SK-N-SH treated with all-trans-retinoic acid at 6 μM for 48 hours (cell line): ENCODE results near the gene RITA1.
"Not testable (repeated sequence)": the region's sequence is repeated elsewhere in the genome, so short reads cannot be mapped to it uniquely, and the experiment has no call there.

ENCODE experiments used
- ATAC-seq: fragments of 200-7000 bp; cut with Tn5 transposase; 3 replicates; pipeline ENCODE4 v1.9.1; 2020; ENCODE audit warnings: mild to moderate bottlenecking, moderate library complexity
- BACH2 ChIP-seq: fragments of 250-450 bp; sonication (Bioruptor Pico); IDR thresholded peaks from 2 replicates; pipeline ENCODE4 v1.9.0; 2021; ENCODE audit warnings: mild to moderate bottlenecking, borderline replicate concordance
- CREB5 ChIP-seq: fragments of 250-450 bp; sonication (Bioruptor Pico); IDR thresholded peaks from 2 replicates; pipeline ENCODE4 v1.5.1; 2020; ENCODE audit warnings: low read depth, mild to moderate bottlenecking, moderate library complexity
- CSDC2 ChIP-seq: fragments of 250-450 bp; sonication (Bioruptor Pico); IDR thresholded peaks from 2 replicates; pipeline ENCODE4 v1.5.0; 2020; ENCODE audit warnings: mild to moderate bottlenecking, moderate library complexity
- ESRRG ChIP-seq: fragments of 250-450 bp; sonication (Bioruptor Pico); IDR thresholded peaks from 2 replicates; pipeline ENCODE4 v1.6.1; 2021; ENCODE audit warnings: mild to moderate bottlenecking
- GLIS3 ChIP-seq: fragments of 250-450 bp; sonication (Bioruptor Pico); IDR thresholded peaks from 2 replicates; pipeline ENCODE4 v1.5.0; 2020; ENCODE audit warnings: mild to moderate bottlenecking, moderate library complexity
- ISL1 ChIP-seq: fragments of 250-450 bp; sonication (Bioruptor Pico); IDR thresholded peaks from 2 replicates; pipeline ENCODE4 v2.1.2; 2022; ENCODE audit warnings: mild to moderate bottlenecking, moderate library complexity
- OSR1 ChIP-seq: fragments of 250-450 bp; sonication (Bioruptor Pico); IDR thresholded peaks from 2 replicates; pipeline ENCODE4 v1.8.0; 2022; ENCODE audit warnings: moderate library complexity, mild to moderate bottlenecking, inconsistent platforms
- PPARA ChIP-seq: fragments of 250-450 bp; sonication (Bioruptor Pico); IDR thresholded peaks from 2 replicates; pipeline ENCODE4 v1.5.0; 2020; ENCODE audit warnings: mild to moderate bottlenecking, borderline replicate concordance
- RARB ChIP-seq: fragments of 250-450 bp; sonication (Bioruptor Pico); IDR thresholded peaks from 2 replicates; pipeline ENCODE4 v1.8.0; 2021; ENCODE audit warnings: mild to moderate bottlenecking, moderate library complexity
- SNAI2 ChIP-seq: fragments of 250-450 bp; sonication (Bioruptor Pico); IDR thresholded peaks from 2 replicates; pipeline ENCODE4 v1.5.0; 2020; ENCODE audit warnings: mild to moderate bottlenecking, moderate library complexity
- TCF4 ChIP-seq: fragments of 250-450 bp; sonication (Bioruptor Pico); IDR thresholded peaks from 2 replicates; pipeline ENCODE4 v1.8.0; 2021; ENCODE audit warnings: mild to moderate bottlenecking, moderate library complexity, borderline replicate concordance
- TOX ChIP-seq: fragments of 250-450 bp; sonication (Bioruptor Pico); IDR thresholded peaks from 2 replicates; pipeline ENCODE4 v1.8.0; 2021; ENCODE audit warnings: mild to moderate bottlenecking, moderate library complexity, borderline replicate concordance
- TSHZ2 ChIP-seq: fragments of 250-450 bp; sonication (Bioruptor Pico); IDR thresholded peaks from 2 replicates; pipeline ENCODE4 v1.5.0; 2020; ENCODE audit warnings: mild to moderate bottlenecking, moderate library complexity
- ZC3H10 ChIP-seq: fragments of 250-450 bp; sonication (Bioruptor Pico); IDR thresholded peaks from 2 replicates; pipeline ENCODE4 v1.5.1; 2021; ENCODE audit warnings: mild to moderate bottlenecking, moderate library complexity
- ZFP3 ChIP-seq: fragments of 250-450 bp; sonication (Bioruptor Pico); IDR thresholded peaks from 2 replicates; pipeline ENCODE4 v1.5.0; 2020; ENCODE audit warnings: mild to moderate bottlenecking, moderate library complexity
- ZFP30 ChIP-seq: fragments of 450-650 bp; formaldehyde crosslinking; IDR thresholded peaks from 2 replicates; pipeline ENCODE4 v1.5.0; 2022; ENCODE audit warnings: mild to moderate bottlenecking, moderate library complexity
- ZNF565 ChIP-seq: fragments of 450-650 bp; formaldehyde crosslinking; conservative IDR thresholded peaks from 2 replicates; pipeline ENCODE4 v1.5.0; 2020; ENCODE audit warnings: low read depth, mild to moderate bottlenecking, moderate library complexity
- ZNF70 ChIP-seq: fragments of 450-650 bp; formaldehyde crosslinking; IDR thresholded peaks from 2 replicates; pipeline ENCODE4 v1.5.0; 2020; ENCODE audit warnings: mild to moderate bottlenecking, moderate library complexity
- ZNF8 ChIP-seq: fragments of 450-650 bp; formaldehyde crosslinking; IDR thresholded peaks from 2 replicates; pipeline ENCODE4 v1.5.0; 2020; ENCODE audit warnings: mild to moderate bottlenecking, moderate library complexity
- TF ChIP-seq, protein P1 (sequence below): fragments of 250-450 bp; sonication (Bioruptor Pico); IDR thresholded peaks from 2 replicates; pipeline ENCODE4 v1.8.0; 2021; ENCODE audit warnings: low read depth, mild to moderate bottlenecking, moderate library complexity, borderline replicate concordance
- TF ChIP-seq, protein P2 (sequence below): fragments of 250-450 bp; sonication (Bioruptor Pico); IDR thresholded peaks from 2 replicates; pipeline ENCODE4 v1.8.0; 2020; ENCODE audit warnings: mild to moderate bottlenecking, moderate library complexity, borderline replicate concordance
- TF ChIP-seq, protein P3 (sequence below): fragments of 250-450 bp; sonication (Bioruptor Pico); IDR thresholded peaks from 2 replicates; pipeline ENCODE4 v1.5.1; 2021; ENCODE audit warnings: mild to moderate bottlenecking, moderate library complexity

RITA1 gene

DNA sequence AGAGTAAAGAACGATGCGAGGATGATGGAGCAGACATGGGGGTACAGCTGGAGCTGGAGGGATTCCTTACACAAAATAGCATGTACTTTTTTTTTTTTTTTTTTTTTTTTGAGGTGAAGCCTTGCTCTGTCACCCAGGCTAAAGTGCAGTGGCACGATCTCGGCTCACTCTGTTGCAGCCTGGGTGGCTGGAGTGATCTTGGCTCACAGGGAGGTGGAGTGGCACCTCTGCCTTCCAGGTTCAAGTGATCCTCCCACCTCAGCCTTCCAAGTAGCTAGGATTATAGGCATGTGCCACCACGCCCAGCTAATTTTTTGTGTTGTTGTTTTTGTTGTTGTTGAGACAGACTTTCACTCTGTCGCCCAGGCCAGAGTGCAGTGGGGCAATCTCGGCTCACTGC lies 44.8 kb upstream of the RITA1 start:
- no peak for ATAC-seq
- no peak for TF ChIP-seq ZNF565 (CRISPR knock-in tag)
- no peak for TF ChIP-seq TOX (CRISPR knock-in tag)
- TF ChIP-seq, protein P1, sequence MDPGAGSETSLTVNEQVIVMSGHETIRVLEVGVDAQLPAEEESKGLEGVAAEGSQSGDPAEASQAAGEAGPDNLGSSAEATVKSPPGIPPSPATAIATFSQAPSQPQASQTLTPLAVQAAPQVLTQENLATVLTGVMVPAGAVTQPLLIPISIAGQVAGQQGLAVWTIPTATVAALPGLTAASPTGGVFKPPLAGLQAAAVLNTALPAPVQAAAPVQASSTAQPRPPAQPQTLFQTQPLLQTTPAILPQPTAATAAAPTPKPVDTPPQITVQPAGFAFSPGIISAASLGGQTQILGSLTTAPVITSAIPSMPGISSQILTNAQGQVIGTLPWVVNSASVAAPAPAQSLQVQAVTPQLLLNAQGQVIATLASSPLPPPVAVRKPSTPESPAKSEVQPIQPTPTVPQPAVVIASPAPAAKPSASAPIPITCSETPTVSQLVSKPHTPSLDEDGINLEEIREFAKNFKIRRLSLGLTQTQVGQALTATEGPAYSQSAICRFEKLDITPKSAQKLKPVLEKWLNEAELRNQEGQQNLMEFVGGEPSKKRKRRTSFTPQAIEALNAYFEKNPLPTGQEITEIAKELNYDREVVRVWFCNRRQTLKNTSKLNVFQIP, result no peak
- TF ChIP-seq ZFP30 (CRISPR knock-in tag), result no peak
- no peak for TF ChIP-seq PPARA (CRISPR knock-in tag)
- TF ChIP-seq, protein P2, sequence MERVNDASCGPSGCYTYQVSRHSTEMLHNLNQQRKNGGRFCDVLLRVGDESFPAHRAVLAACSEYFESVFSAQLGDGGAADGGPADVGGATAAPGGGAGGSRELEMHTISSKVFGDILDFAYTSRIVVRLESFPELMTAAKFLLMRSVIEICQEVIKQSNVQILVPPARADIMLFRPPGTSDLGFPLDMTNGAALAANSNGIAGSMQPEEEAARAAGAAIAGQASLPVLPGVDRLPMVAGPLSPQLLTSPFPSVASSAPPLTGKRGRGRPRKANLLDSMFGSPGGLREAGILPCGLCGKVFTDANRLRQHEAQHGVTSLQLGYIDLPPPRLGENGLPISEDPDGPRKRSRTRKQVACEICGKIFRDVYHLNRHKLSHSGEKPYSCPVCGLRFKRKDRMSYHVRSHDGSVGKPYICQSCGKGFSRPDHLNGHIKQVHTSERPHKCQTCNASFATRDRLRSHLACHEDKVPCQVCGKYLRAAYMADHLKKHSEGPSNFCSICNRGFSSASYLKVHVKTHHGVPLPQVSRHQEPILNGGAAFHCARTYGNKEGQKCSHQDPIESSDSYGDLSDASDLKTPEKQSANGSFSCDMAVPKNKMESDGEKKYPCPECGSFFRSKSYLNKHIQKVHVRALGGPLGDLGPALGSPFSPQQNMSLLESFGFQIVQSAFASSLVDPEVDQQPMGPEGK (CRISPR knock-in tag), result no peak
- TF ChIP-seq TCF4, result no peak
- no peak for TF ChIP-seq GLIS3 (CRISPR knock-in tag)
- TF ChIP-seq, protein P3, sequence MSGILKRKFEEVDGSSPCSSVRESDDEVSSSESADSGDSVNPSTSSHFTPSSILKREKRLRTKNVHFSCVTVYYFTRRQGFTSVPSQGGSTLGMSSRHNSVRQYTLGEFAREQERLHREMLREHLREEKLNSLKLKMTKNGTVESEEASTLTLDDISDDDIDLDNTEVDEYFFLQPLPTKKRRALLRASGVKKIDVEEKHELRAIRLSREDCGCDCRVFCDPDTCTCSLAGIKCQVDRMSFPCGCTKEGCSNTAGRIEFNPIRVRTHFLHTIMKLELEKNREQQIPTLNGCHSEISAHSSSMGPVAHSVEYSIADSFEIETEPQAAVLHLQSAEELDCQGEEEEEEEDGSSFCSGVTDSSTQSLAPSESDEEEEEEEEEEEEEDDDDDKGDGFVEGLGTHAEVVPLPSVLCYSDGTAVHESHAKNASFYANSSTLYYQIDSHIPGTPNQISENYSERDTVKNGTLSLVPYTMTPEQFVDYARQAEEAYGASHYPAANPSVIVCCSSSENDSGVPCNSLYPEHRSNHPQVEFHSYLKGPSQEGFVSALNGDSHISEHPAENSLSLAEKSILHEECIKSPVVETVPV (CRISPR knock-in tag), result no peak
- no peak for TF ChIP-seq ESRRG (CRISPR knock-in tag)
- TF ChIP-seq SNAI2, result no peak
- TF ChIP-seq ZNF8 (CRISPR knock-in tag), result no peak
- TF ChIP-seq ZFP3 (CRISPR knock-in tag), result no peak
- TF ChIP-seq OSR1 (CRISPR knock-in tag), result no peak
- TF ChIP-seq CSDC2 (CRISPR knock-in tag), result no peak
- no peak for TF ChIP-seq TSHZ2 (CRISPR knock-in tag)
- TF ChIP-seq CREB5, result no peak
- no peak for TF ChIP-seq RARB (CRISPR knock-in tag)

DNA sequence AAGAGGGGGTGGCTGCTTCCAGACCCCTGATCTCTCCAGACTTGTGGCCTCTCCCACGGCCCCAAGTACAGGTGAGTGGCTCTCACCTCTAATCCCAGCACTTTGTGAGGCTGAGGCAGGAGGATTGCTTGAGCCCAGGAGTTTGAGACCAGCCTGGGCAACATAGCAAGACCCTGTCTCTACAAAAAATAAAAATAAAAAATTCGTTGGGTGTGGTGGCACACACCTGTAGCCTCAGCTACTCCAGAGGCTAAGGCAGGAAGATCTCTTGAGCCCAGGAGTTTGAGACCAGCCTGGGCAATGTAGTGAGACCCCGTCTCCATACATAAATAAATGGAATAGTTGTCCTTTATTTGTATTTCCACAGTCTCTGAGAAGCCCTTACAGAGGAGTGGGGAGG lies 43.8 kb upstream of the RITA1 start:
- ATAC-seq, result not testable (repeated sequence)

- ATAC-seq, result no peak
- TF ChIP-seq ZNF70 (CRISPR knock-in tag) (no peak), ZFP3 (CRISPR knock-in tag) (no peak), OSR1 (CRISPR knock-in tag) (no peak), BACH2 (CRISPR knock-in tag) (no peak), ZNF565 (CRISPR knock-in tag) (no peak), ISL1 (CRISPR knock-in tag) (no peak), ZNF8 (CRISPR knock-in tag) (no peak), GLIS3 (CRISPR knock-in tag) (no peak), PPARA (CRISPR knock-in tag) (no peak), ZC3H10 (CRISPR knock-in tag) (no peak)
- TF ChIP-seq, protein P3 (CRISPR knock-in tag), result no peak
Observed at GRCh38 chr12:113142173-113142885, 43.2 kb upstream of the RITA1 start.
